HCT116 (cell line): ENCODE data around the gene HHLA2. TPM values are rescaled to one million over a fixed set of nuclear protein-coding genes. Genes with fewer than 3 reads are reported as not detected.

Experiments used
- ATAC-seq: fragments of 200-7000 bp; cut with Tn5 transposase; 2 replicates; pipeline ENCODE4 v1.9.1; 2020; ENCODE audit warnings: mild to moderate bottlenecking, moderate library complexity
- BruUV-seq: library from RNA; stranded (reverse); fragments of 400-500 nt; replicated peaks from 2 replicates; lab custom pipeline; 2021; lab: Mats Ljungman, UMichigan
- CTCF ChIA-PET: fragments of 300-600 bp; sonication (Branson Sonifier 250); formaldehyde crosslinking; loops from one replicate; lab custom pipeline; 2021; ENCODE audit warnings: antibody characterized with exemption; lab: Charles Lee
- POLR2A ChIA-PET: fragments of 300-600, 350-600 bp; sonication (Branson Sonifier 250); formaldehyde crosslinking; loops from one replicate; lab custom pipeline; 2021; ENCODE audit warnings: antibody characterized with exemption; lab: Charles Lee
- RAD21 ChIA-PET, 2 experiments: fragments of 300-600 bp; sonication (Branson Sonifier 250); formaldehyde crosslinking; loops; one replicate each; lab custom pipeline; 2023; ENCODE audit warnings: low total read pairs in 2 of 2; ENCODE audit not compliant: uncharacterized antibody in 2 of 2, unreplicated experiment in 2 of 2, low non-redundant PET in 1 of 2; lab: Charles Lee
- DNase-seq: peaks from one replicate; pipeline ENCODE4 v3.0.0-alpha.2; 2010; ENCODE audit warnings: low read depth, low spot score
- H2AFZ ChIP-seq: fragments of 200-600 bp; shearing (Covaris generic), sonication (generic); 2 replicates; pipeline ENCODE4 v1.6.1; 2017; ENCODE audit warnings: low read depth, mixed run types, mixed read lengths, antibody characterized with exemption, low read length; ENCODE audit not compliant: poor library complexity, severe bottlenecking
- H3K27ac ChIP-seq: 2 replicates; pipeline ENCODE4 v1.5.1; 2012; ENCODE audit warnings: low read depth, low read length
- H3K27me3 ChIP-seq: fragments of 200-600 bp; sonication (generic); 2 replicates; pipeline ENCODE4 v1.6.1; 2016; ENCODE audit warnings: mixed run types, low read length, mixed read lengths; ENCODE audit not compliant: insufficient read depth
- H3K36me3 ChIP-seq, 2 experiments: fragments of 200-500 bp in 1 of 2; fragments of 200-600 bp in 1 of 2; sonication (Bioruptor generic) in 1 of 2; sonication (generic) in 1 of 2; 2 replicates each; pipeline versions ENCODE4 v1.5.1 to v1.6.1; 2014 to 2016; ENCODE audit warnings: low read length in 2 of 2, inconsistent platforms in 1 of 2, mixed read lengths in 1 of 2, mixed run types in 1 of 2; ENCODE audit not compliant: insufficient read depth in 2 of 2, control insufficient read depth in 1 of 2
- H3K4me1 ChIP-seq, 2 experiments: fragments of 200-600 bp in 1 of 2; sonication (generic) in 1 of 2; 2 replicates each; pipeline versions ENCODE4 v1.5.1 to v1.6.1; 2012 to 2017; ENCODE audit warnings: low read length in 2 of 2, inconsistent platforms in 1 of 2, mild to moderate bottlenecking in 1 of 2, mixed read lengths in 1 of 2, mixed run types in 1 of 2, moderate library complexity in 1 of 2; ENCODE audit not compliant: insufficient read depth in 2 of 2, control insufficient read depth in 1 of 2
- H3K4me2 ChIP-seq: fragments of 200-600 bp; sonication (generic); 2 replicates; pipeline ENCODE4 v1.6.1; 2017; ENCODE audit warnings: mixed run types, low read length, mixed read lengths
- H3K4me3 ChIP-seq, 2 experiments: fragments of 200-600 bp in 1 of 2; sonication (generic) in 1 of 2; replicated peaks in 1 of 2; 2 replicates each; pipeline ENCODE4 v1.5.1; 2011 to 2016; ENCODE audit warnings: low read length in 2 of 2, control low read depth in 1 of 2, low read depth in 1 of 2, mild to moderate bottlenecking in 1 of 2, mixed read lengths in 1 of 2, mixed run types in 1 of 2
- H3K79me2 ChIP-seq: fragments of 200-600 bp; sonication (generic); 2 replicates; pipeline ENCODE4 v1.6.1; 2017; ENCODE audit warnings: mild to moderate bottlenecking, mixed run types, low read length, moderate library complexity, mixed read lengths; ENCODE audit not compliant: insufficient read depth
- H3K9ac ChIP-seq: fragments of 200-600 bp; sonication (generic); 2 replicates; pipeline ENCODE4 v1.6.1; 2016; ENCODE audit warnings: low read length, mixed read lengths
- H3K9me2 ChIP-seq: fragments of 200-600 bp; sonication (generic), shearing (Covaris generic); 2 replicates; pipeline ENCODE4 v1.6.1; 2017; ENCODE audit warnings: mixed run types, mild to moderate bottlenecking, moderate library complexity; ENCODE audit not compliant: insufficient read depth
- H3K9me3 ChIP-seq, 2 experiments: fragments of 200-500 bp in 1 of 2; fragments of 200-600 bp in 1 of 2; sonication (Bioruptor generic) in 1 of 2; sonication (generic) in 1 of 2; 2 replicates each; pipeline ENCODE4 v1.6.1; 2014 to 2017; ENCODE audit warnings: low read length in 2 of 2, mixed read lengths in 2 of 2, inconsistent platforms in 1 of 2, low read depth in 1 of 2, mild to moderate bottlenecking in 1 of 2, mixed run types in 1 of 2, moderate library complexity in 1 of 2; ENCODE audit not compliant: control insufficient read depth in 1 of 2, insufficient read depth in 1 of 2
- H4K20me1 ChIP-seq: fragments of 200-600 bp; sonication (generic), shearing (Covaris generic); 2 replicates; pipeline ENCODE4 v1.6.1; 2017; ENCODE audit warnings: mixed run types, mild to moderate bottlenecking, moderate library complexity; ENCODE audit not compliant: insufficient read depth
- ELF1 ChIP-seq: IDR thresholded peaks from 2 replicates; pipeline ENCODE4 v1.6.1; 2012; ENCODE audit warnings: low read depth, borderline replicate concordance
- REST ChIP-seq: IDR thresholded peaks from 2 replicates; pipeline ENCODE4 v1.6.1; 2012; ENCODE audit warnings: low read depth
- SRF ChIP-seq: IDR thresholded peaks from 2 replicates; pipeline ENCODE4 v1.6.1; 2012; ENCODE audit warnings: low read depth
- TCF7L2 ChIP-seq: IDR thresholded peaks from 2 replicates; pipeline ENCODE4 v1.7.0; 2011; ENCODE audit warnings: borderline replicate concordance, inconsistent platforms; ENCODE audit not compliant: insufficient read depth, insufficient read length; ENCODE audit errors: extremely low read depth
- intact Hi-C: fragments of 100-400 bp; cut with micrococcal nuclease; formaldehyde crosslinking; loops from 2 replicates; pipeline ENCODE4 v1.10.0; 2022
- total RNA-seq: library from RNA; stranded (reverse); gene quantifications from one replicate; pipeline ENCODE4 v1.2.1, GENCODE V29; 2021; ENCODE audit not compliant: unreplicated experiment

HHLA2 gene
- total RNA-seq, 1 experiment from 2014 or later = not detected

- Histone ChIP-seq H3K27me3 (no peaks in the 10 kb centered on the region), H3K27ac (no peak overlapping the region), H3K4me1 (peaks cover 0 to 8% of the 10 kb centered on the region in 2 experiments; a peak in 1 of 4 replicates), H3K4me2 (no peak overlapping the region), H3K9me3 (no peaks in the 10 kb centered on the region), H3K79me2 (no peaks in the 10 kb centered on the region), H2AFZ (no peak overlapping the region), H3K9me2 (no peaks in the 10 kb centered on the region), H3K36me3 (no peaks in the 10 kb centered on the region), H3K9ac (no peak overlapping the region), H3K4me3 (no peak overlapping the region), H4K20me1 (no peaks in the 10 kb centered on the region)
- POLR2A ChIA-PET = no interaction called here
- CTCF ChIA-PET = no interaction called here
- no peak for TF ChIP-seq SRF
- RAD21 ChIA-PET = no interaction called here
- DNase-seq (no peak), ATAC-seq (no peak)
- intact Hi-C loops = loop anchor here (5.0 kb wide), 2 partner anchors 561 to 1171 kb away; no protein-coding TSS in a partner anchor
- BruUV-seq = no TSS peak
Measured at GRCh38 chr3:108407886-108408285, 111.5 kb downstream of the HHLA2 start.

- intact Hi-C loops = loop anchor here (5.0 kb wide), 2 partner anchors 562 to 1172 kb away; no protein-coding TSS in a partner anchor
- POLR2A ChIA-PET = no interaction called here
Measured at GRCh38 chr3:108408883-108409799, 112.8 kb downstream of the HHLA2 start.

More at GRCh38 chr3:108408883-108409799, 112.8 kb downstream of the HHLA2 start:
- H3K4me2 ChIP-seq = no peak overlapping the region
- no peaks in the 10 kb centered on the region for H4K20me1 ChIP-seq
- TF ChIP-seq TCF7L2 (no peak), REST (no peak), ELF1 (no peak)
- TF ChIP-seq, all 23 proteins: peak for 0
- RAD21 ChIA-PET = no interaction called here
- H2AFZ ChIP-seq = no peak overlapping the region
- no peaks in the 10 kb centered on the region for H3K79me2 ChIP-seq
- H3K4me3 ChIP-seq = no peak overlapping the region
- ATAC-seq (no peak), DNase-seq (no peak)
- no peaks in the 10 kb centered on the region for H3K9me2 ChIP-seq
- no peaks in the 10 kb centered on the region for H3K9me3 ChIP-seq
- H3K27me3 ChIP-seq = no peaks in the 10 kb centered on the region
- H3K4me1 ChIP-seq = peaks cover 0 to 12% of the 10 kb centered on the region in 2 experiments; a peak in 1 of 4 replicates
- BruUV-seq = no TSS peak
- no peak overlapping the region for H3K9ac ChIP-seq
- no peak overlapping the region for H3K27ac ChIP-seq
- no peaks in the 10 kb centered on the region for H3K36me3 ChIP-seq
- CTCF ChIA-PET = no interaction called here
